Esophagus muscularis mucosa (tissue), 2 donors: ENCODE measurements around the gene DEUP1.

Experiments
- EP300 ChIP-seq: sonication (generic); formaldehyde crosslinking; IDR thresholded peaks from one replicate; pipeline ENCODE4 v1.6.1; 2017; ENCODE audit warnings: antibody characterized with exemption
- POLR2A ChIP-seq: fragments of 450-650 bp; IDR thresholded peaks from one replicate; pipeline ENCODE4 v1.6.1; 2017; ENCODE audit warnings: antibody characterized with exemption, moderate library complexity, mild to moderate bottlenecking, low read depth

DNA sequence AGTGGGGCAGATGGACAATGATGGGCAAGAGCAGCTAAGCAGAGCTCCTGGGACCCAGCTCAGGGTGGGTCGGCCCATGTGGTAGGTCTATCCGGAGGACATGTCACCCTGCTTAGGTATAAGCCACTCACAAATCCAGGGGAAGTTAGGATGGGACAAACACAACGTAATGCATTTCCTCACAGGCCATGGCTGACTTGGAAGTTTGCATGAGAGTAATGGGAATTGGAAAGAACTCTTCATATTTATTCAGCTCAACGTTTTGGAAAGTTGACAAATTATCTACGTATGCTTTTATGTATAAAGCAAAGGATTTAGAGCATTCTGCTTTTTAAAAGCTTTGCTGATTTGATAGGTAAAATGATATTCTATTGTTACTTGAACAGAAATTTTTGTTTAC, 137.7 kb downstream of the DEUP1 start:
- TF ChIP-seq EP300 (no peak), POLR2A (no peak)
